HG03439 (cell line): ENCODE data around the gene DIPK1A.

Source experiments
- ATAC-seq: cut with Tn5 transposase; IDR thresholded peaks from one replicate; pipeline ENCODE4 v1.9.1; 2021; ENCODE audit warnings: mild to moderate bottlenecking, moderate library complexity; ENCODE audit not compliant: unreplicated experiment

The DIPK1A gene

GRCh38 chr1:92879316-92879968 is 81.8 kb downstream of the DIPK1A start:
- ATAC-seq: no peak

- peak; percentile 59 for ATAC-seq
Measured at GRCh38 chr1:92877792-92878191, 83.5 kb downstream of the DIPK1A start.

GRCh38 chr1:92877081-92877711 is 84.1 kb downstream of the DIPK1A start:
- ATAC-seq: peak; percentile 25

DNA sequence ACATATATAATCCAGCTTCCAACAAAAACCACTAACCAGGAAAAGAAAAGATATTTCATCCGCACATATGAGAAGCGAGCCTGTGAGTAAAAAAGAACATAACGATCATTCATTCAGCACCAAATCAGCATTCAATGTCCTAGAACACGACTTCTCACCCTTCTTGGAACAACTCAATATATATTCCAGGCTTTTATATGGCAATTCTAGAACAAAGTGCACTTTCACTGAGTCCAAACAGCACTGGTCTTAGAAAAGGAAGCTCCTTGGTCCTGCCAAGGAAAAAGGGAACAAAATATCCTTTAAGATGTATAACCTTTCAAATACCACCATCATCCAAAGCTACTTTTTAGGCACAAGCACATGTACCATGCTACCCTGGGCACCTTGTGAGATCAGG is 84.9 kb downstream of the DIPK1A start:
- ATAC-seq: no peak

- no peak for ATAC-seq
Measured at GRCh38 chr1:92874987-92875386, 86.3 kb downstream of the DIPK1A start.

DNA sequence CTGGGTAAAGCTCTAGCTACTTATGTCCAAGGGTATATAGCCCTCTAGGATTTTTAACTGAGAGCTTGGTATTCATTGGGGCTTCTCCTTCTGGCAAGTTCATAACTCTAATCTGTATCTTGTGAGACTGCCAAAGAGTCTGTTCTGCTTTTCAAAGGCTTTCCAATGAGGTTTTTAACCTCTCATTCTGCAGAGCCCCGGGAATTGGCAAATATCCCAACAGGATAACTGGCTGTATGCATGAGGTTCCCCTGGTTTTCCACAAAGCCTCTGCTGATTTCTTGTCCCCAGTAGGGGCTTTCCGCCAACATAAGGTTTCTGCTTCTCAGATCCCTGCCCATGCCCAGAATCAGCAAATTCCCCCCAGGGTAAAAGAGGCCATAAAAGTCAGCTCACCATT is 88.5 kb downstream of the DIPK1A start:
- ATAC-seq: no peak

GRCh38 chr1:92870591-92870990 is 90.7 kb downstream of the DIPK1A start:
- no peak for ATAC-seq

GRCh38 chr1:92864131-92864530 is 97.1 kb downstream of the DIPK1A start:
- ATAC-seq: no peak

DNA sequence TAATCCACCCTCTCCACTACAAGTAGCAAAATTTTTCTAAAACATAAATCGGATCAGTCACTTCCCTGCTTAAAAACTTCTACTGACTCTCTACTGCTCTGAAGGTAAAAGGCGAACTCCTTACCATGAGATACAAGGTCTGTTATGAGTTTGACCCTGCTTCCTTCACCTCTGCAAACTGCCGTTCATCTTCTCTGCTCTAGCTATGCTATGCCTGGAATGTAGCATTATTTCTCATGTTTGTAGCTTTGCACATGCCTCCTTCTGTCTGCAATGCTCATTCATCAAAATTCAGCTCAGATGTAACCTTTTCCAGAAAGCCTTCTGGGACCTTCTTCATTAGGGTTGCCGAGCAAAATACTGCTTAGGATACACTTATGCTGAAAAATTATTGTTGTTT is 98.7 kb downstream of the DIPK1A start:
- no peak for ATAC-seq

GRCh38 chr1:92859400-92860039 is 101.7 kb downstream of the DIPK1A start:
- no peak for ATAC-seq

DNA sequence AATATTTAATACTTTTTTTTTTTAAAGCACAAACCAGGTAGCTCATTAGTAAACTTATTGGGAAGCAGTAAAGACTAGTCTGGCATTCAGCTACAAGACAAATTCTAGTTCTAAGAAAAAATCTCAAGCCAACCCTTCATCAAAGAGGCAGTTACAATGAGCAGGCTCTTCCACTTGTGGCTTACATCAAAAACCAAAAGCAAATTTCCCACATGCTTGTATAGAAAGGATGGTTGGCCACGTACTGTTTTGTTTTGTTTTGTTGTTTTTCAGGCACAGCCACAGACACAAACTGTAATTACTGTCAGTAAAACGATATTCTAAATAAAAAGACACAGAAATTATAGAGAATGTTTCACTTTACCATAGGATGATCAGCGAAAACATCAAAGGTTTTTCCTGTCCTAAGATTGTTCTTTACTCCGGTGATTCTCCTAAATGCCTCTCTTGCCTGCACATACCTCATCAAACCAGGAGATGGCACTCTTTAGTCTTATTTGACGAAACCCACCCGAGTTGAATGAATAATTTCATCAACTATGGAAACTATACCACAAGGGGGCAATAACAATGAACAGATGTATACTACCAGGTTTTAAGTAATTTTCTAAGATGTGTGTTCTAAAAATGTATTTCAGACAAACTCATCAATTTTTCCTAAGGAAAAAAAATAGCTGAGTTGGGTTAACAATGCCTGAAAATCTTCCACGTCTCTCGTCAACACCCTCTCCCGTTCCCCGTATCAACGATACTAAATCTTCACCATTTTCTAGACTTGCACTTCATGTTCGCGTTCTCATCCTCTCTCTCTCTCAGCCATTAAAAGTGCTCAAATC is 102.5 kb downstream of the DIPK1A start:
- ATAC-seq: peak; percentile 75

DNA sequence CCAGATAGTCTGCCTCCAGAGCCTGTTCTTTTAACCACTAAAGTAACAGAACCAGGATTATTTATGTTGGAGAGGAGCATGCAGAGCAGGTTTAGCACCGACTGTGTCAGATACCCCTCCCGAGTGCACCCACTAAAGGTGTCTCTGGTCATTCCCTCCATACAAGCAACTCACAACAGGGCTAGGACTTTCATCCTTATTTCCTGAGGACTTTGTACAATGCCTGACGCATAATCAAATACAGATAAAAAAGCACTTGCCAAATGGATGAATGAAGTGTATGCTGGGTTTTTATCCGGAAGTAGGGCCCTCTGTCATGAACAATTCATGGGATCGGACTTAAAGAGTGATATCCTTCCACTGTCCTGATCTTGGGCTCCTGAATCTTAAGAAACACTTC is 103.4 kb downstream of the DIPK1A start:
- no peak for ATAC-seq

GRCh38 chr1:92855236-92855635 is 106.0 kb downstream of the DIPK1A start:
- ATAC-seq: no peak

GRCh38 chr1:92854101-92854785 is 107.0 kb downstream of the DIPK1A start:
- no peak for ATAC-seq

DNA sequence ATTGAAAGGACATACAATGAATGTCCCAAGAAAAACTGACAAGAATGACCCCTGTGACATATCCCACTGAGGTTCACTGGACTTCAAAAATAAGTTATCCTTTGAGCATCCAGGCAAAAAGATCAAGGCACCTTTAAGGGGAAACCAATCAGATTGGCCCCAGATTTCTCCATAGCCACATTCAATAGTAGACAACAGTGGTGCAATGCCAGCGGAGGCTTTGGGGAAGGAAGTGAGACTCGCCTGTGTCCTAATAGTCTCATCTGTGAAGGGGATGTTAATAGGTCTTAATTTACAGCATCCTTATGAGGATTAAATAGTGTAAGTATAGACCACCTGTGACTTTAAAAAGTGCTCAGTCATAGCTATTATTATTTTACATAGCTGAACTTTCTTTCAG is 108.0 kb downstream of the DIPK1A start:
- no peak for ATAC-seq

- ATAC-seq: no peak
Measured at GRCh38 chr1:92851729-92852128, 109.5 kb downstream of the DIPK1A start.

DNA sequence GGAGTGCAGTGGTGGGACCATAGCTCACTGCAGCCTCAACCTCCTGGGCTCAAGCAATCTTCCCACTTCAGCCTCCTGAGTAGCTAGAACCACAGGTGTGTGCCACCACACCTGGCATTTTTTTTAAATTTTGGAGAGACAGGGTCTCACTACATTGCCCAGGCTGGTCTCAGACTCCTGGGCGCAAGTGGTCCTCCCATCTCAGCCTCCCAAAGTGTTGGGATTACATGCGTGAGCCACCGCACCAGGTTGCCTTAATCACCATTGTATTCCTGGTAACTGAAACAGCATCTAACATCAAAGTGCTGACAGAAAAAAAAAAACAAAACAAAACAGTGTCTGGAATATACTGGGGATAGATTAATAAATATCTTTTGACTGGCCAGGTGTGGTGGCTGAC is 111.2 kb downstream of the DIPK1A start:
- ATAC-seq: no peak

DNA sequence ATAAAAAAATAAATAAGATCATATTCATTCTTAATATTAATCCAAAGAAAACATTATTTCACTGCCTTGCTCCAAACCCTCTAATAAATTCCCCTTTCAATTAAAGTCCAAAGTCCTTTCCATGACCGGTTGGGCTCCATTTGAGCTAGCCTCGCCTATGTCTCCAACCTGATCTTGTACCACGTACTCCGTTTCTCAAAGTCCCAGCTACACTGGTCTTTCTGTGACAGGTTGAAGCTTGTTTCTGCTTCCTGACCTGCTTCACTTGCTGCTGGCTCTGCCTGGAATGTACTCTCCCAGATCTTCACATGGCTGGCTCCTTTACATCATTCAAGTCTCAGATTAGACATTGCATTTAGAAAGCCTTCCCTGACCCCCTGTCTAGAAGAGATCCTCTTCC is 113.1 kb downstream of the DIPK1A start:
- ATAC-seq: no peak

- ATAC-seq: no peak
Measured at GRCh38 chr1:92845908-92846307, 115.4 kb downstream of the DIPK1A start.

GRCh38 chr1:92844439-92844838 is 116.8 kb downstream of the DIPK1A start:
- ATAC-seq: no peak
